Body of pancreas (tissue), 4 donors: Measurements from ENCODE around the gene CCDC121.

Experiments
- CTCF ChIP-seq, 7 experiments: fragments of 450-650 bp in 4 of 7; fragments of 200-600 bp in 3 of 7; sonication (generic) in 3 of 7; IDR thresholded peaks; one replicate each; pipeline ENCODE4 v1.5.1; 2016 to 2019; ENCODE audit warnings: antibody characterized with exemption in 7 of 7
- POLR2A ChIP-seq, 3 donors: fragments of 450-650 bp; IDR thresholded peaks; one replicate each; pipeline ENCODE4 v1.6.1; 2016; ENCODE audit warnings: antibody characterized with exemption in 3 of 3, mild to moderate bottlenecking in 2 of 3

GRCh38 chr2:27582129-27582694, 46.6 kb downstream of the CCDC121 start:
- TF ChIP-seq POLR2A (IDR thresholded peaks at IDR 0.05) = no peak
- no peak for TF ChIP-seq CTCF (IDR thresholded peaks at IDR 0.05)
